Measurements from ENCODE around the gene TRAF6.

Gene TRAF6

DNA sequence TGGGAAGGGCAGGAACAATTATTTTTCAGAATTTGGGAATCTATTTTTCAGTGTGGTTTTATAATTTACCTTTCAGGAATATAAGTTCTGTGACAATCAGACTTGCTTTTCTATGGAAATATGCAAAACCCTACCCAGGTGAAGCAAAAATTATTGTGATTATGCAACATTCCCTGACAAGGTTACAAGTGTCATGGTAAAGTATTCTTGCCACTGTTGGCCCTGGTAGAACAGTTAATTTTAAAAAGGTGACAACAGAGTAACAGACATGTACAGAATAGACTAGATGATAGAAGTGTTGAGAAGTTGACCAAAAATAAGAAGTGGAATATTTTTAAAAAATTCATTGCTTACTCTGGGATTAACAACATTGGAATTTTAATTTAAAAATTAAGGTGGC is 29.2 kb downstream of the TRAF6 start:
- Histone ChIP-seq H3K4me2 (ENCODE audit: low read length) (no peak overlapping the region), H3K9ac (no peak overlapping the region), H3K4me3 (ENCODE audit: low read depth, low read length) (no peak overlapping the region), H3K9me3 (ENCODE audit: control insufficient read depth, low read length) (no peaks in the 10 kb centered on the region), H3K27ac (no peak overlapping the region), H3K27me3 (ENCODE audit: control insufficient read depth, insufficient read depth, low read length) (no peaks in the 10 kb centered on the region), H3K36me3 (ENCODE audit: control insufficient read depth, insufficient read depth, low read length) (no peaks in the 10 kb centered on the region), H3K4me1 (no peaks in the 10 kb centered on the region), H2AFZ (no peak overlapping the region), H3K79me2 (no peaks in the 10 kb centered on the region)
- TF ChIP-seq, protein P1, sequence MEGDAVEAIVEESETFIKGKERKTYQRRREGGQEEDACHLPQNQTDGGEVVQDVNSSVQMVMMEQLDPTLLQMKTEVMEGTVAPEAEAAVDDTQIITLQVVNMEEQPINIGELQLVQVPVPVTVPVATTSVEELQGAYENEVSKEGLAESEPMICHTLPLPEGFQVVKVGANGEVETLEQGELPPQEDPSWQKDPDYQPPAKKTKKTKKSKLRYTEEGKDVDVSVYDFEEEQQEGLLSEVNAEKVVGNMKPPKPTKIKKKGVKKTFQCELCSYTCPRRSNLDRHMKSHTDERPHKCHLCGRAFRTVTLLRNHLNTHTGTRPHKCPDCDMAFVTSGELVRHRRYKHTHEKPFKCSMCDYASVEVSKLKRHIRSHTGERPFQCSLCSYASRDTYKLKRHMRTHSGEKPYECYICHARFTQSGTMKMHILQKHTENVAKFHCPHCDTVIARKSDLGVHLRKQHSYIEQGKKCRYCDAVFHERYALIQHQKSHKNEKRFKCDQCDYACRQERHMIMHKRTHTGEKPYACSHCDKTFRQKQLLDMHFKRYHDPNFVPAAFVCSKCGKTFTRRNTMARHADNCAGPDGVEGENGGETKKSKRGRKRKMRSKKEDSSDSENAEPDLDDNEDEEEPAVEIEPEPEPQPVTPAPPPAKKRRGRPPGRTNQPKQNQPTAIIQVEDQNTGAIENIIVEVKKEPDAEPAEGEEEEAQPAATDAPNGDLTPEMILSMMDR (IDR thresholded peaks at IDR 0.05) = no peak

DNA sequence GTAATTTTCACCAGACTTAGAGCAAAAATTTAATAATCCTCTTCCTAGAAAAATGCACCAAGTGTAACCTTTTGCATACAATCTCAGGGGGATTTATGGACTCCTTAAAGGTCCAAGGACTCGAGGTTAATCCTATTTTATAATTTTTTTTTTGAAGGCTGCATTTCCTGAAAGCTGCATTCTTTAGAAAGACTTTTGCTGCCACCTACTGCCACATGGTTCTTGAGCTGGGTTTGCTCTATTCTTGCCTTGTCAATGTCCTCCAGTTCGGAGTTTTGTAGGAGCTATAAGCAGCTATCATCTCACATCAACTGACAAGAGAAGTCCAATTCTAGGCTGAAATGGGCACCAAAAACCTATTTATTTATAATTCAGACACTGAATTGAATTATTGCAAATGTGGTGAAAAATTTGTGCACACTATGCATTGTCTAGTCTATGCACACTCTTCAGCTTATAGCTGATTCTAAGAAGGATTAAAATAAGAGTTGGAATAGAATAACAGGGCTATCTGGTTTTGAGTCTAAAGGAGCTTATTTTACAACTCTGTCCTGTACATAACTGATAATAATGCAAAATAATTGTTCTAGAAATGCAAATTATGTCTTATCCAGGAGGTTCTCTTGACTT is 31.3 kb downstream of the TRAF6 start:
- no peaks in the 10 kb centered on the region for H3K79me2 ChIP-seq
- no peaks in the 10 kb centered on the region for H3K4me1 ChIP-seq
- no peaks in the 10 kb centered on the region for H3K9me3 ChIP-seq (ENCODE audit: control insufficient read depth, low read length)
- no peak overlapping the region for H3K4me2 ChIP-seq (ENCODE audit: low read length)
- H3K9ac ChIP-seq = no peak overlapping the region
- H3K27ac ChIP-seq = no peak overlapping the region
- TF ChIP-seq, protein P1 (IDR thresholded peaks at IDR 0.05) = peak; percentile 34
- no peak overlapping the region for H2AFZ ChIP-seq
- no peak overlapping the region for H3K4me3 ChIP-seq (ENCODE audit: low read depth, low read length)
- H3K36me3 ChIP-seq (ENCODE audit: control insufficient read depth, insufficient read depth, low read length) = no peaks in the 10 kb centered on the region
- H3K27me3 ChIP-seq (ENCODE audit: control insufficient read depth, insufficient read depth, low read length) = no peaks in the 10 kb centered on the region

GRCh38 chr11:36475192-36475591 is 34.9 kb downstream of the TRAF6 start:
- no peak overlapping the region for H3K27ac ChIP-seq
- H3K79me2 ChIP-seq = no peaks in the 10 kb centered on the region
- H3K4me1 ChIP-seq = no peaks in the 10 kb centered on the region
- H3K9me3 ChIP-seq (ENCODE audit: control insufficient read depth, low read length) = no peaks in the 10 kb centered on the region
- H3K4me3 ChIP-seq (ENCODE audit: low read depth, low read length) = no peak overlapping the region
- no peaks in the 10 kb centered on the region for H3K27me3 ChIP-seq (ENCODE audit: control insufficient read depth, insufficient read depth, low read length)
- H3K36me3 ChIP-seq (ENCODE audit: control insufficient read depth, insufficient read depth, low read length) = no peaks in the 10 kb centered on the region
- no peak overlapping the region for H3K4me2 ChIP-seq (ENCODE audit: low read length)
- no peak overlapping the region for H3K9ac ChIP-seq
- no peak overlapping the region for H2AFZ ChIP-seq
- TF ChIP-seq, protein P1 (IDR thresholded peaks at IDR 0.05) = no peak

DNA sequence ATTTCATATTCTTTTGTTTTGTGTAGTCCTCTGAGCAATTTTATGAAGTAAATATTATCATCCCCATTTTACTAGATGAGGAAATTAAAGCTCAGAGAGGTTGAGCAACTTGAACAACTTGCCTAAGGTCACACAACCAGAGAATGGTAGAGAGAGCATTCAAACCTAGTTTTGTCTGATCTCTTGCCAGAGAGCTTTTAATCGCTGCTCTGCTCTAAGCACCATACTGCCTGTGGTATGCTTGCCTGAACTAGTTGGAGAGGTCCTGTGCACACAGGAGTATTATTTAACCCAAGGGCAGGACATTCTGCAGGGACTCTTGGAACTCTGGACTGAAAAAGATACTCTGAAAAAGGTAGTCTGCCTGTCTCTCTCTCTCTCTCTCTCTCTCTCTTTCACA is 38.5 kb downstream of the TRAF6 start:
- Histone ChIP-seq H3K9me3 (ENCODE audit: control insufficient read depth, low read length) (no peaks in the 10 kb centered on the region), H3K4me3 (ENCODE audit: low read depth, low read length) (no peak overlapping the region), H3K9ac (no peak overlapping the region), H3K4me1 (no peaks in the 10 kb centered on the region), H2AFZ (no peak overlapping the region), H3K36me3 (ENCODE audit: control insufficient read depth, insufficient read depth, low read length) (no peaks in the 10 kb centered on the region), H3K27me3 (ENCODE audit: control insufficient read depth, insufficient read depth, low read length) (no peaks in the 10 kb centered on the region), H3K4me2 (ENCODE audit: low read length) (no peak overlapping the region), H3K27ac (no peak overlapping the region), H3K79me2 (no peaks in the 10 kb centered on the region)
- TF ChIP-seq, protein P1 (IDR thresholded peaks at IDR 0.05) = no peak

Measured in parathyroid adenoma (tissue), 2 donors.